GM06990 (cell line): ENCODE measurements around the gene UBE3C.

Source experiments
- DNase-seq: peaks from one replicate; pipeline ENCODE4 v3.0.0-alpha.2; 2011; ENCODE audit not compliant: insufficient read length; ENCODE audit errors: extremely low read depth
- H3K27me3 ChIP-seq: replicated peaks from 2 replicates; pipeline ENCODE4 v1.6.0; 2011; ENCODE audit warnings: low read length; ENCODE audit not compliant: control insufficient read depth, insufficient read depth
- H3K36me3 ChIP-seq: 2 replicates; pipeline ENCODE4 v1.5.1; 2011; ENCODE audit warnings: low read length; ENCODE audit not compliant: control insufficient read depth, insufficient read depth
- H3K4me3 ChIP-seq: replicated peaks from 2 replicates; pipeline ENCODE4 v1.5.1; 2011; ENCODE audit warnings: low read depth, mild to moderate bottlenecking, control low read depth, low read length
- CTCF ChIP-seq: IDR thresholded peaks from 2 replicates; pipeline ENCODE4 v1.5.1; 2011; ENCODE audit warnings: low read length, control low read depth, mild to moderate bottlenecking, inconsistent platforms; ENCODE audit not compliant: insufficient read depth, poor library complexity, severe bottlenecking

Gene UBE3C

GRCh38 chr7:157133304-157133703, 5.4 kb upstream of the UBE3C start:
- Histone ChIP-seq H3K4me3 (no peak overlapping the region), H3K27me3 (no peaks in the 10 kb centered on the region), H3K36me3 (no peaks in the 10 kb centered on the region)
- DNase-seq: no peak
- no peak for TF ChIP-seq CTCF

GRCh38 chr7:157136372-157136771, 2.4 kb upstream of the UBE3C start:
- DNase-seq: no peak
- H3K36me3 ChIP-seq: peaks cover 4% of the 10 kb centered on the region; the same call in 1 of the 2 replicates
- H3K4me3 ChIP-seq: no peak overlapping the region; the same call in 1 of the 2 replicates
- no peak for TF ChIP-seq CTCF
- no peaks in the 10 kb centered on the region for H3K27me3 ChIP-seq

GRCh38 chr7:157138101-157138423, 664 bp upstream of the UBE3C start:
- no peaks in the 10 kb centered on the region for H3K27me3 ChIP-seq
- no peak for TF ChIP-seq CTCF
- DNase-seq: no peak
- H3K4me3 ChIP-seq: peak overlapping the region; percentile 75
- H3K36me3 ChIP-seq: peaks cover 6% of the 10 kb centered on the region

DNA sequence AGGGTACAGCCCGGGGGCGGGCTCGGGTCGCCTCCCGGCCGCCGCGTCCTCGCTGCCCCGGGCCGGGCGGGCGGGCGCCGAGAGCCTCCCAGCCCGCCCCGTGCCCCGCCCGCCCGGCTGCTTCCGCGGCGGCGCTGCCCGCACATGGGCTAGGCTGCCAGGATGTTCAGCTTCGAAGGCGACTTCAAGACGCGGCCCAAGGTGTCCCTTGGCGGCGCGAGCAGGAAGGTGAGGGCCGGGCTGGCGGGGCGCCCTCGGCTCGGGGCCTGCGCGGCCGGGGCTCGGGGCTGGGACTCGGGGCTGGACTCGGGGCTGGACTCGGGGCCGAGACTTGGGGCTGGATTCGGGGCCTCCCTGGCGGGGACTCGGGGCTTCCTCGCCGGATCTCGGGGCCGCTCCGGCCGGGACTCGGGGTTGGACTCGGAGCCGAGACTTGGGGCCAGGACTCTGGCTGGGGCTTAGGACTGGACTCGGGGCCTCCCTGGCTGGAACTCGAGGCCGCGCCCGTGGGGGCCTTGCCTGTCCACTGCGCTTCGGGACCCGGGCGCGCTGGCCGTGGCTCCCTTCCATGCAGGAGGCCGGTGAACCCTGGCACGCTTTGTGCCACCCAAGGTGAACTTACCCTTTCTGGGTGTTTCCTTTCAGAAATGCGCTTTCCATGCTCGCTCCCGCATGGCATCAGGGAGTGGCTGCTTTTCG, 534 bp downstream of the UBE3C start:
- H3K27me3 ChIP-seq: no peaks in the 10 kb centered on the region
- peak overlapping the region; percentile 89 for H3K4me3 ChIP-seq
- DNase-seq: no peak
- TF ChIP-seq CTCF: no peak
- peaks cover 10% of the 10 kb centered on the region for H3K36me3 ChIP-seq

DNA sequence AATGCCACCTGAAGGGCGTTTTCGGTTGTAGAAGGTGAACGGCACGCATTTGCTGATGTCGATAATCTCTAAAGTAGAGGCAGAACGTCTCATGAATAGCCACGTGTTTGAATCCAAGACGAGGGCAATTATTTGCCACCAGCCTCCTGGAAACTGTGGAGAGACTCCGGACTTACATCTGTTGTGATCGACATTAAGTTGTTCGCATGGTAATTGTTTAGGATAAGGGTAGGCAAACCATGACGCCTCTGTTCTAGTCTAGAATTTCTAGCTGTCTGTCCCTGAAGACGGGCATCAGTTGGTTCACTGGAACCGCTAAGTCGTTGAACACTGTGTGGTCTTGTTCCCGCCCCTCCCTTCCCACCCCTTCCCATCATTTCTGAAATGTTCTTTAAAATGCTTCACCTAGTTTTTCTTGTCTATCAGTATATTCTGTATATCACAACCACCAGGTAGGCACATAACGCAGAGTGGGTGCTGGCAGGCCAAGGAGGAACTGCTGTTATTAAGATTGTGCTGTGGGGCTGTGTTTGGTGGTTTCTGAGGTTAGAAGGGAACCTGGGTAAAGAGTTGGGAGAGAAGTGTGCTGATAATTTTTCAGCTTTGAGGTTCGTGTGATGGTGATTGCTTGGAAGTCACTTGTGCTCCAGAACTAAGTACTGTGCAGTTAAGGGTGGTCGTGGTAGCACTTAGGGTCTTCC, 1.2 kb downstream of the UBE3C start:
- no peak for DNase-seq
- H3K4me3 ChIP-seq: peak overlapping the region; percentile 89

More for the DNA sequence above, 1.2 kb downstream of the UBE3C start:
- H3K27me3 ChIP-seq: no peaks in the 10 kb centered on the region
- no peak for TF ChIP-seq CTCF
- H3K36me3 ChIP-seq: peaks cover 10% of the 10 kb centered on the region
